Esophagus muscularis mucosa (tissue), 4 donors: Measurements from ENCODE around the gene CLIP1.

ENCODE experiments used
- EP300 ChIP-seq: sonication (generic); formaldehyde crosslinking; IDR thresholded peaks from one replicate; pipeline ENCODE4 v1.6.1; 2017; ENCODE audit warnings: antibody characterized with exemption
- POLR2A ChIP-seq: fragments of 450-650 bp; IDR thresholded peaks from one replicate; pipeline ENCODE4 v1.6.1; 2017; ENCODE audit warnings: antibody characterized with exemption, moderate library complexity, mild to moderate bottlenecking, low read depth
- POLR2AphosphoS5 ChIP-seq, 2 donors: sonication (generic); formaldehyde crosslinking; IDR thresholded peaks; one replicate each; pipeline ENCODE4 v1.6.1; 2017; ENCODE audit warnings: antibody characterized with exemption in 2 of 2
- TF ChIP-seq, protein P1 (sequence below), 3 experiments: fragments of 200-600 bp in 2 of 3; fragments of 450-650 bp in 1 of 3; sonication (generic) in 2 of 3; IDR thresholded peaks; one replicate each; pipeline ENCODE4 v1.5.1; 2017 to 2019; ENCODE audit warnings: antibody characterized with exemption in 3 of 3, mild to moderate bottlenecking in 2 of 3, moderate library complexity in 1 of 3

DNA sequence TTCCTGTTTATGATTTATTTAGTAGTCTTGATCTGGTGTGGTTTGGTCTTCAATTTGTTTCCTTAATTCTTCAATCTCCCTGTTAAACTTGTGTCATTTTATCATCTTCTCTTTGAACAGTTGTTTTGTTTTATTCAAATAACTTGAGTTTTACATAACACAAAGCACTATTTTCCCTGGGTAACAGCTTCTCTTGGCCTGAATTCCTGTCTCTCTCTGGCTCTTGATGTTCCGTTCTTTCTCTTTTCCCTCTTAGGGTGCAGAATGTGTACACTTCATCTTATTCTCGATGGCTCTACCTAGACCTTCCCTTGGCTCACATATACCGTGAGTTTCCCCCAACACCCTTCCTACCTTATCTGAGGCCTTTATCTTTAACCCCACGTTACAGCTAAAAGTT is 119.4 kb downstream of the CLIP1 start:
- TF ChIP-seq, protein P1, sequence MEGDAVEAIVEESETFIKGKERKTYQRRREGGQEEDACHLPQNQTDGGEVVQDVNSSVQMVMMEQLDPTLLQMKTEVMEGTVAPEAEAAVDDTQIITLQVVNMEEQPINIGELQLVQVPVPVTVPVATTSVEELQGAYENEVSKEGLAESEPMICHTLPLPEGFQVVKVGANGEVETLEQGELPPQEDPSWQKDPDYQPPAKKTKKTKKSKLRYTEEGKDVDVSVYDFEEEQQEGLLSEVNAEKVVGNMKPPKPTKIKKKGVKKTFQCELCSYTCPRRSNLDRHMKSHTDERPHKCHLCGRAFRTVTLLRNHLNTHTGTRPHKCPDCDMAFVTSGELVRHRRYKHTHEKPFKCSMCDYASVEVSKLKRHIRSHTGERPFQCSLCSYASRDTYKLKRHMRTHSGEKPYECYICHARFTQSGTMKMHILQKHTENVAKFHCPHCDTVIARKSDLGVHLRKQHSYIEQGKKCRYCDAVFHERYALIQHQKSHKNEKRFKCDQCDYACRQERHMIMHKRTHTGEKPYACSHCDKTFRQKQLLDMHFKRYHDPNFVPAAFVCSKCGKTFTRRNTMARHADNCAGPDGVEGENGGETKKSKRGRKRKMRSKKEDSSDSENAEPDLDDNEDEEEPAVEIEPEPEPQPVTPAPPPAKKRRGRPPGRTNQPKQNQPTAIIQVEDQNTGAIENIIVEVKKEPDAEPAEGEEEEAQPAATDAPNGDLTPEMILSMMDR (IDR thresholded peaks at IDR 0.05) = no peak
- TF ChIP-seq POLR2A (no peak), EP300 (no peak), POLR2AphosphoS5 (IDR thresholded peaks at IDR 0.05) (no peak)
